Cardiac muscle cell (in vitro differentiated cells and primary cell): Measurements from ENCODE around the gene MORN5. TPM values are rescaled to one million over a fixed set of nuclear protein-coding genes. Genes with fewer than 3 reads are reported as not detected.

Experiments
- DNase-seq, 2 donors: peaks; one replicate each; pipeline versions ENCODE4 v3.0.0 to v3.0.0-alpha.2; 2010 to 2017; ENCODE audit warnings: low read depth in 1 of 2, low spot score in 1 of 2
- H3K27ac ChIP-seq: fragments of 200-600 bp; sonication (generic); 2 replicates; pipeline ENCODE4 v1.5.1; 2016
- H3K27me3 ChIP-seq: fragments of 200-600 bp; sonication (generic); 2 replicates; pipeline ENCODE4 v1.6.0; 2016; ENCODE audit warnings: control low read depth
- H3K36me3 ChIP-seq: fragments of 200-600 bp; sonication (generic); 2 replicates; pipeline ENCODE4 v1.5.1; 2016; ENCODE audit warnings: control low read depth
- H3K4me1 ChIP-seq: fragments of 200-600 bp; sonication (generic); 2 replicates; pipeline ENCODE4 v1.8.1; 2017; ENCODE audit warnings: low read depth, mild to moderate bottlenecking, mixed run types
- H3K4me3 ChIP-seq: fragments of 200-600 bp; sonication (generic); 2 replicates; pipeline ENCODE4 v1.5.1; 2016; ENCODE audit warnings: mild to moderate bottlenecking
- H3K9me3 ChIP-seq: fragments of 200-600 bp; sonication (generic); 2 replicates; pipeline ENCODE4 v1.5.1; 2017; ENCODE audit warnings: low read depth, mild to moderate bottlenecking, control low read depth
- CTCF ChIP-seq: IDR thresholded peaks from 2 replicates; pipeline ENCODE4 v1.5.1; 2012; ENCODE audit warnings: low read depth, mild to moderate bottlenecking, low read length
- polyA plus RNA-seq: library from polyadenylated mRNA; unstranded; fragments of >200 nt; fragmentation: Nextera tagmentation; extraction: Ambion mirVana; gene quantifications from 2 replicates; pipeline ENCODE4 v1.2.1, GENCODE V29; 2016
- total RNA-seq: library from RNA; depleted of rRNA; stranded (reverse); fragments of >200 nt; gene quantifications from 2 replicates; pipeline ENCODE4 v1.2.3, GENCODE V29; 2016

Gene MORN5
- total and polyA plus RNA-seq, 2 experiments from 2014 or later, result not detected

GRCh38 chr9:122226758-122227574 lies 67.3 kb downstream of the MORN5 start:
- no peaks in the 10 kb centered on the region for H3K9me3 ChIP-seq
- DNase-seq, result peak in 1 of 2 donors; percentile 15
- no peaks in the 10 kb centered on the region for H3K36me3 ChIP-seq
- H3K27ac ChIP-seq, result no peak overlapping the region
- H3K4me3 ChIP-seq, result no peak overlapping the region
- peaks cover 12% of the 10 kb centered on the region for H3K4me1 ChIP-seq
- no peak for TF ChIP-seq CTCF
- H3K27me3 ChIP-seq, result peaks cover 100% of the 10 kb centered on the region

- Histone ChIP-seq H3K36me3 (no peaks in the 10 kb centered on the region), H3K4me3 (no peak overlapping the region), H3K9me3 (no peaks in the 10 kb centered on the region), H3K4me1 (peaks cover 12% of the 10 kb centered on the region), H3K27me3 (peaks cover 100% of the 10 kb centered on the region), H3K27ac (no peak overlapping the region)
- no peak for TF ChIP-seq CTCF
- no peak for DNase-seq
Observed at GRCh38 chr9:122227575-122227900, 67.8 kb downstream of the MORN5 start.

- peak overlapping the region; percentile 25 for H3K4me3 ChIP-seq
- TF ChIP-seq CTCF, result no peak
- no peak for DNase-seq
- H3K27me3 ChIP-seq, result peaks cover 100% of the 10 kb centered on the region
- peaks cover 12% of the 10 kb centered on the region for H3K4me1 ChIP-seq
- no peaks in the 10 kb centered on the region for H3K36me3 ChIP-seq
- H3K9me3 ChIP-seq, result no peaks in the 10 kb centered on the region
- H3K27ac ChIP-seq, result no peak overlapping the region
Observed at GRCh38 chr9:122228191-122228567, 68.5 kb downstream of the MORN5 start.

GRCh38 chr9:122228568-122229484 lies 69.1 kb downstream of the MORN5 start, which contains the start of gene LHX6:
LHX6 (minus strand) TSS chr9:122228957; CDS start chr9:122228740, 217 bp downstream.
- Histone ChIP-seq H3K9me3 (no peaks in the 10 kb centered on the region), H3K27ac (no peak within 1 kb of the TSS), H3K36me3 (no peaks in the 10 kb centered on the region), H3K4me1 (peaks cover 12% of the 10 kb centered on the region), H3K27me3 (peaks cover 100% of the 10 kb centered on the region), H3K4me3 (peak within 1 kb of the TSS; percentile 25)
- TF ChIP-seq CTCF, result no peak
- DNase-seq, result peak; percentile 43 to 49

- no peak for TF ChIP-seq CTCF
- H3K4me3 ChIP-seq, result no peak overlapping the region
- no peaks in the 10 kb centered on the region for H3K36me3 ChIP-seq
- peaks cover 12% of the 10 kb centered on the region for H3K4me1 ChIP-seq
- peaks cover 99% of the 10 kb centered on the region for H3K27me3 ChIP-seq
- H3K9me3 ChIP-seq, result no peaks in the 10 kb centered on the region
- DNase-seq, result no peak
- no peak overlapping the region for H3K27ac ChIP-seq
Observed at GRCh38 chr9:122229485-122229837, 69.8 kb downstream of the MORN5 start.
